Adipose tissue (tissue), 3 donors: Measurements from ENCODE around the gene FAM193B. TPM values are rescaled to one million over a fixed set of nuclear protein-coding genes. Genes with fewer than 3 reads are reported as not detected.
A peak's percentile ranks its signal among the peaks of the same experiment; 100 is the strongest.
"Not testable (repeated sequence)": the region's sequence is repeated elsewhere in the genome, so short reads cannot be mapped to it uniquely, and the experiment has no call there.

Experiments used
- H3K27ac ChIP-seq: one replicate; pipeline ENCODE4 v1.5.1; 2013; ENCODE audit warnings: low read depth, low read length
- WGBS, 3 donors: extraction: QIAGEN DNeasy Blood & Tissue Kit; methylation state at CpG; one replicate each; pipeline ENCODE4 v1.1.7; 2013; 5-methylcytosine and 5-hydroxymethylcytosine counted together
- polyA plus RNA-seq, 3 donors: library from polyadenylated mRNA; stranded (reverse); fragments of 200-250 nt; gene quantifications; one replicate each; pipeline ENCODE4 v1.2.3, GENCODE V29; 2013
- donor health status: healthy with polysubstance abuse.
- donor health status: Bipolar disorder and iron deficiency.
- donor health status: healthy.

Gene FAM193B
- polyA plus RNA-seq, 3 donors, result 61.5 to 201 (median 72.5) TPM

- H3K27ac ChIP-seq, result peak overlapping the region; percentile 83
- 43 to 80% (median 45%) methylated on average over 4 of the region's 4 CpGs for WGBS, 3 donors
Measured at GRCh38 chr5:177545487-177546257, 8.7 kb downstream of the FAM193B start.

GRCh38 chr5:177542816-177543465, 11.4 kb downstream of the FAM193B start:
- 95 to 96% (median 95%) methylated on average over 4 of the region's 4 CpGs for WGBS, 3 donors
- no peak overlapping the region for H3K27ac ChIP-seq

- H3K27ac ChIP-seq, result no peak overlapping the region
- 51 to 70% (median 67%) methylated on average over 3 of the region's 3 CpGs for WGBS, 3 donors
Measured at GRCh38 chr5:177540438-177540837, 13.9 kb downstream of the FAM193B start.

- WGBS, 3 donors, result 31 to 89% (median 42%) methylated on average over 2 of the region's 2 CpGs
- H3K27ac ChIP-seq, result no peak overlapping the region
Measured at GRCh38 chr5:177539411-177539810, 15.0 kb downstream of the FAM193B start.

GRCh38 chr5:177538876-177539275, 15.5 kb downstream of the FAM193B start:
- 90 to 94% (median 92%) methylated on average over 10 of the region's 10 CpGs for WGBS, 3 donors
- H3K27ac ChIP-seq, result no peak overlapping the region

GRCh38 chr5:177537389-177538361, 16.7 kb downstream of the FAM193B start:
- H3K27ac ChIP-seq, result no peak overlapping the region
- WGBS, 3 donors, result 30 to 52% (median 37%) methylated on average over 15 of the region's 15 CpGs

GRCh38 chr5:177536386-177536785, 18.0 kb downstream of the FAM193B start:
- H3K27ac ChIP-seq, result no peak overlapping the region
- 90 to 94% (median 92%) methylated on average over 10 of the region's 10 CpGs for WGBS, 3 donors

- no peak overlapping the region for H3K27ac ChIP-seq
- 91 to 96% (median 93%) methylated on average over 7 of the region's 7 CpGs for WGBS, 3 donors
Measured at GRCh38 chr5:177535125-177535524, 19.2 kb downstream of the FAM193B start.

GRCh38 chr5:177534433-177534832, 19.9 kb downstream of the FAM193B start:
- 96 to 97% (median 97%) methylated on average over 7 of the region's 7 CpGs for WGBS, 3 donors
- not testable (repeated sequence) for H3K27ac ChIP-seq

- no peak overlapping the region for H3K27ac ChIP-seq
- 81 to 92% (median 88%) methylated on average over 27 of the region's 27 CpGs for WGBS, 3 donors
Measured at GRCh38 chr5:177531209-177531940, 23.0 kb downstream of the FAM193B start.

GRCh38 chr5:177530638-177531037, 23.7 kb downstream of the FAM193B start:
- 70 to 78% (median 75%) methylated on average over 3 of the region's 3 CpGs for WGBS, 3 donors
- H3K27ac ChIP-seq, result no peak overlapping the region

- WGBS, 3 donors, result 82 to 88% (median 86%) methylated on average over 12 of the region's 12 CpGs
- no peak overlapping the region for H3K27ac ChIP-seq
Measured at GRCh38 chr5:177529247-177530203, 24.8 kb downstream of the FAM193B start.

GRCh38 chr5:177528631-177529030, 25.7 kb downstream of the FAM193B start:
- WGBS, 3 donors, result 88 to 90% (median 89%) methylated on average over 10 of the region's 10 CpGs

GRCh38 chr5:177527595-177527994, 26.8 kb downstream of the FAM193B start:
- no peak overlapping the region for H3K27ac ChIP-seq
- WGBS, 3 donors, result 94% methylated on average over 8 of the region's 8 CpGs

More at GRCh38 chr5:177528631-177529030, 25.7 kb downstream of the FAM193B start:
- H3K27ac ChIP-seq, result no peak overlapping the region

- WGBS, 3 donors, result 85 to 92% (median 91%) methylated on average over 6 of the region's 6 CpGs
- H3K27ac ChIP-seq, result no peak overlapping the region
Measured at GRCh38 chr5:177526791-177527190, 27.6 kb downstream of the FAM193B start.

GRCh38 chr5:177526191-177526590, 28.2 kb downstream of the FAM193B start:
- no peak overlapping the region for H3K27ac ChIP-seq
- WGBS, 3 donors, result 93 to 95% (median 93%) methylated on average over 4 of the region's 4 CpGs
